ENCODE results near the gene MTCL1.

- TF ChIP-seq POLR2A (IDR thresholded peaks at IDR 0.05) (no peak), CTCF (IDR thresholded peaks at IDR 0.05) (no peak)
Measured at GRCh38 chr18:8842506-8842905, 137.2 kb downstream of the MTCL1 start.

Measured in ovary (tissue), 3 donors.